ENCODE data around the gene SLC41A1.

DNA sequence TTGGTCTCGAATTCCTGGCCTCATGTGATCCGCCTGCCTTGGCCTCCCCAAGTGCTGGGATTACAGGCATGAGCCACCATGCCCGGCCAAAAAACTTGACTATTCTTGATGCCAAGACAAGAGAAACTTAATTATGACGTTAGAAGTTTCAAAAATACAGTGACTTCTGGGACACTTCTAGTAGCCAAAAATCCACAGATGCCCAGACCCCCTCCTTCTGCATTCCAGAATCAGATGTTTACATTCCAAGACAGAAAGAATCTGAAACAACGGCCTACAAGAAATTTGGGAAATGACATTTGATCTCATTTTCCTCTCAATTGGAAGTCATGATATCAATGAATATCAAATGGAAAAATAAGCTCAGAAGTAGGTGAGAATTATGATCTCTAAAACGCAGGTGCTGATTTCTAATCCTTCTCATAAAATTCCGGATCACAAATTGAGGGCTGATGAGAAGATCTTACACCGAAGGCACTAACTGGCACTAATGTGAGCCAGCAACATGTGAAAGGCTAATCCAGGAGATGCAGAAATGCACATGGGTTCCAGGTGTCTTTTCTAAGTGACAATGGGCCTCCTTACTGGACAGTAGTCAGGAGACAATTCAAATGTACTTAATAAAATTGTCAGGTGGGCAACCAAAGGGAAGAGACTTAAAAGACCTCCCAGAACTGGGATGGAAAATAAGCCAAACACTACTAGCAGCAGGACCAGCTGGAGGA is 43.2 kb downstream of the SLC41A1 start:
- TF ChIP-seq EZH2 (IDR thresholded peaks at IDR 0.05; ENCODE audit: borderline replicate concordance, low read depth, low read length, poor library complexity, severe bottlenecking) (no peak), CTCF (conservative IDR thresholded peaks at IDR 0.05; ENCODE audit: low read depth, low read length) (no peak)

Data from A673 (cell line).